Effector memory CD4-positive, alpha-beta T cell (primary cell): ENCODE data around the gene ITGB5.

ENCODE experiments used
- DNase-seq, 3 donors: peaks; one replicate each; pipeline ENCODE4 v3.0.0-alpha.2; 2020
- H3K27ac ChIP-seq: 2 replicates; pipeline ENCODE4 v1.7.0; 2013; ENCODE audit warnings: mild to moderate bottlenecking, low read length, moderate library complexity; ENCODE audit not compliant: insufficient read depth, poor library complexity, severe bottlenecking
- H3K27me3 ChIP-seq: replicated peaks from 2 replicates; pipeline ENCODE4 v1.7.0; 2013; ENCODE audit warnings: mild to moderate bottlenecking, low read length; ENCODE audit not compliant: insufficient read depth, control insufficient read depth, poor library complexity, severe bottlenecking
- H3K36me3 ChIP-seq: 2 replicates; pipeline ENCODE4 v1.7.0; 2013; ENCODE audit warnings: mild to moderate bottlenecking, low read length, moderate library complexity; ENCODE audit not compliant: control insufficient read depth, insufficient read depth
- H3K4me1 ChIP-seq: 2 replicates; pipeline ENCODE4 v1.7.0; 2013; ENCODE audit warnings: low read length, mild to moderate bottlenecking; ENCODE audit not compliant: control insufficient read depth, insufficient read depth, poor library complexity, severe bottlenecking
- H3K4me3 ChIP-seq: 2 replicates; pipeline ENCODE4 v1.7.0; 2013; ENCODE audit warnings: low read length, low read depth, mild to moderate bottlenecking; ENCODE audit not compliant: insufficient read depth, poor library complexity, severe bottlenecking
- H3K9me3 ChIP-seq: 2 replicates; pipeline ENCODE4 v1.7.0; 2013; ENCODE audit warnings: mild to moderate bottlenecking, low read length, moderate library complexity; ENCODE audit not compliant: control insufficient read depth

The ITGB5 gene

DNA sequence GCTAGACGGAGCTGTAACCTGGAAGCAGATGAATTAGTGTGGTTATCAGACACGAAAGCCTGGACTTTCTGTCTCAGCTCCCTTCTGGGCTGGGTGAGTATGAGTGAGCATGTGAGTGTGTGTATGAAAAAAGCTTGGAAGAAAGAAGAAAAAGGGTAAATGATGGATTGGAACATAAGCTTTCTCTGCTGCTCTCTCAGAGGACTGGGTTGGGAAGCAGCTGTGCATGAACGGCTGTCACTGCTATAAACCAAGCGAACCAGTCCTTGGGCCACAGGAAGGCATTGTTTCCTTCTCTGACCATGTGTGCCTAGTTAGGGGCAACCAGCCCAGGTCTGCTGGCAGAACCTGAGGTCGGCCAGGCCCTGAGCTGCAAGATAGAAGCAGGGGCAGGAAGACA is 119.9 kb downstream of the ITGB5 start:
- H3K9me3 ChIP-seq = no peaks in the 10 kb centered on the region
- no peak overlapping the region for H3K27ac ChIP-seq
- no peak overlapping the region for H3K4me3 ChIP-seq
- H3K4me1 ChIP-seq = no peaks in the 10 kb centered on the region
- DNase-seq = no peak
- peaks cover 3% of the 10 kb centered on the region for H3K27me3 ChIP-seq
- no peaks in the 10 kb centered on the region for H3K36me3 ChIP-seq

GRCh38 chr3:124766113-124767095 is 120.8 kb downstream of the ITGB5 start:
- H3K9me3 ChIP-seq = no peaks in the 10 kb centered on the region
- H3K36me3 ChIP-seq = no peaks in the 10 kb centered on the region
- no peak overlapping the region for H3K27ac ChIP-seq
- no peak overlapping the region for H3K4me3 ChIP-seq
- DNase-seq = no peak
- H3K4me1 ChIP-seq = peaks cover 2% of the 10 kb centered on the region
- no peaks in the 10 kb centered on the region for H3K27me3 ChIP-seq

- DNase-seq = no peak
- H3K27ac ChIP-seq = no peak overlapping the region
- H3K36me3 ChIP-seq = no peaks in the 10 kb centered on the region
Observed at GRCh38 chr3:124765197-124765840, 121.8 kb downstream of the ITGB5 start.

GRCh38 chr3:124764746-124765145 is 122.4 kb downstream of the ITGB5 start:
- Histone ChIP-seq H3K27me3 (no peaks in the 10 kb centered on the region), H3K9me3 (no peaks in the 10 kb centered on the region), H3K4me1 (peaks cover 3% of the 10 kb centered on the region), H3K27ac (no peak overlapping the region), H3K4me3 (no peak overlapping the region), H3K36me3 (no peaks in the 10 kb centered on the region)
- no peak for DNase-seq

More at GRCh38 chr3:124765197-124765840, 121.8 kb downstream of the ITGB5 start:
- H3K27me3 ChIP-seq = no peaks in the 10 kb centered on the region
- no peaks in the 10 kb centered on the region for H3K9me3 ChIP-seq
- no peak overlapping the region for H3K4me3 ChIP-seq
- H3K4me1 ChIP-seq = peaks cover 3% of the 10 kb centered on the region

- H3K27ac ChIP-seq = no peak overlapping the region
- no peak overlapping the region for H3K4me3 ChIP-seq
- no peaks in the 10 kb centered on the region for H3K36me3 ChIP-seq
- H3K4me1 ChIP-seq = peaks cover 3% of the 10 kb centered on the region
- no peak for DNase-seq
- H3K27me3 ChIP-seq = no peaks in the 10 kb centered on the region
- H3K9me3 ChIP-seq = no peaks in the 10 kb centered on the region
Observed at GRCh38 chr3:124763644-124764358, 123.4 kb downstream of the ITGB5 start.

- Histone ChIP-seq H3K36me3 (no peaks in the 10 kb centered on the region), H3K27me3 (no peaks in the 10 kb centered on the region), H3K9me3 (no peaks in the 10 kb centered on the region), H3K4me3 (no peak overlapping the region), H3K27ac (no peak overlapping the region), H3K4me1 (peaks cover 3% of the 10 kb centered on the region)
- no peak for DNase-seq
Observed at GRCh38 chr3:124763206-124763605, 124.0 kb downstream of the ITGB5 start.

- Histone ChIP-seq H3K9me3 (no peaks in the 10 kb centered on the region), H3K27me3 (no peaks in the 10 kb centered on the region), H3K4me3 (no peak overlapping the region), H3K4me1 (peaks cover 3% of the 10 kb centered on the region), H3K36me3 (no peaks in the 10 kb centered on the region), H3K27ac (no peak overlapping the region)
- no peak for DNase-seq
Observed at GRCh38 chr3:124762661-124763011, 124.5 kb downstream of the ITGB5 start.

- Histone ChIP-seq H3K4me3 (no peak overlapping the region), H3K27ac (no peak overlapping the region), H3K9me3 (no peaks in the 10 kb centered on the region), H3K36me3 (no peaks in the 10 kb centered on the region), H3K27me3 (no peaks in the 10 kb centered on the region), H3K4me1 (peaks cover 3% of the 10 kb centered on the region)
- DNase-seq = no peak
Observed at GRCh38 chr3:124761935-124762660, 125.1 kb downstream of the ITGB5 start.

DNA sequence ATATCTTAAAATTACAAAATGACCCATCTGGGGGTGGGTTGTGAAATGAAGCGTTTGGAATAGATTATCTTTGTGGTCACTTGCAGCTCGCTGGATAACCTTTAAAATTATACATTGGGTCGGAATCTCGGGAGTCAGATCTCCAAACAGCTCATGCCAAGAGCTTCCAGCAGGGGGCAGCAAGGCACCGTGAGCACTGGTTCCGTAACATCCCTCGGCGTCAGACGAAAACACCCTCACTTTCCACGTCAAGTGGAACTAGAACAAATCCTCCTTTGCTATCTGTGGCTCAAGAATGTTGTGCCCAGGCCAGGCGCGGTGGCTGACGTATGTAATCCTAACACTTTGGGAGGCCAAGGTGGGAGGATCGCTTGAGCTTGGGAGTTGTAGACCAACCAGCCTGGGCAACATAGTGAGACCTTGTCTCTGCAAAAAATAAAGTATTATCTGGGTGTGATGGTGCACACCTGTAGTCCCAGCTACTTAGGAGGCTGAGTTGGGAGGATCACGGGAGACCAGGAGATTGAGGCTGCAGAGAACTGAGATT is 125.8 kb downstream of the ITGB5 start:
- no peaks in the 10 kb centered on the region for H3K36me3 ChIP-seq
- H3K27me3 ChIP-seq = no peaks in the 10 kb centered on the region
- no peaks in the 10 kb centered on the region for H3K9me3 ChIP-seq
- H3K27ac ChIP-seq = no peak overlapping the region
- H3K4me1 ChIP-seq = peaks cover 3% of the 10 kb centered on the region
- peak; percentile 41 to 64 (median 47) for DNase-seq
- peak overlapping the region; percentile 19 for H3K4me3 ChIP-seq
